ENCODE measurements around the gene DPPA4.

- TF ChIP-seq CTCF (conservative IDR thresholded peaks at IDR 0.05): no peak
- TF ChIP-seq EZH2 (IDR thresholded peaks at IDR 0.05; ENCODE audit: low read depth): no peak
Observed at GRCh38 chr3:109346099-109346498, 8.8 kb upstream of the DPPA4 start.
